AG10803 (cell line): ENCODE results near the gene ASPDH.

Experiments used
- DNase-seq: peaks from one replicate; pipeline ENCODE4 v3.0.0; 2010; ENCODE audit warnings: low read depth
- H3K4me3 ChIP-seq: 2 replicates; pipeline ENCODE4 v1.5.1; 2011; ENCODE audit warnings: mild to moderate bottlenecking, low read length, control low read depth
- TF ChIP-seq, protein P1 (sequence below): conservative IDR thresholded peaks from 2 replicates; pipeline ENCODE4 v1.5.1; 2011; ENCODE audit warnings: mild to moderate bottlenecking, low read length, control low read depth, inconsistent platforms

ASPDH gene

DNA sequence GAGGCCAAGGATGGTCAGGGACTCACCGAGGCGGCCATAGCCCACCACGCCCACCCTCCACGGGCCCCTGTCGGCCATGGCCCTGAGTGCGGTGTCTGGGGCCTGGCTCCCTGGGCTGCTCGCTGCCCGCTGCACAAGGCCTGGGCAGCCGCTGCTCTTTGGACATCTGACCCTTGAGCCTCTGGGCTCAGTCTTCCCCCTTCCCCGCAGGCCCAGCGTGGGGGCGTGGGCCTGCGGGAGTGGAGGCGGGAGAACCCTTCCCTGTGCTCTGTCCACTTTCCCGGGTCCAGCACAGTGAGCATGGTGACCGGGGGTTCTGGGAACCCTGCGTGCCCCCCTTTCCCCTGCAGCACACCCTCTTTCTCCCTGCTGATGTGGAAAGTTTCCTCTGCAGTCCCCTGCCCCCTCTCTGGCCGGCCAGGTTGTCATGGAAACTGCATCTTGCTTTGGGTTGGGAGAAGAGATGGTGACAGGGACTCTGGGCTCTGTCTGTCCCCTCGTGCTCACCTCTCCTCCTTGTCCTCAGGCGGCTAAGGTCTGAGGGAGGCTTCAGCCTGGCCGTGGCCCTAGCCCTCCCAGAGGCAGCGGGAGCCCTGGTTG is at the start of gene ASPDH:
TSS of gene ASPDH (minus strand) at position 168 of the 600 bp plus-strand sequence. CDS start at position 78, 90 bp downstream.
- DNase-seq: no peak
- no peak within 1 kb of the TSS for H3K4me3 ChIP-seq
- TF ChIP-seq, protein P1, sequence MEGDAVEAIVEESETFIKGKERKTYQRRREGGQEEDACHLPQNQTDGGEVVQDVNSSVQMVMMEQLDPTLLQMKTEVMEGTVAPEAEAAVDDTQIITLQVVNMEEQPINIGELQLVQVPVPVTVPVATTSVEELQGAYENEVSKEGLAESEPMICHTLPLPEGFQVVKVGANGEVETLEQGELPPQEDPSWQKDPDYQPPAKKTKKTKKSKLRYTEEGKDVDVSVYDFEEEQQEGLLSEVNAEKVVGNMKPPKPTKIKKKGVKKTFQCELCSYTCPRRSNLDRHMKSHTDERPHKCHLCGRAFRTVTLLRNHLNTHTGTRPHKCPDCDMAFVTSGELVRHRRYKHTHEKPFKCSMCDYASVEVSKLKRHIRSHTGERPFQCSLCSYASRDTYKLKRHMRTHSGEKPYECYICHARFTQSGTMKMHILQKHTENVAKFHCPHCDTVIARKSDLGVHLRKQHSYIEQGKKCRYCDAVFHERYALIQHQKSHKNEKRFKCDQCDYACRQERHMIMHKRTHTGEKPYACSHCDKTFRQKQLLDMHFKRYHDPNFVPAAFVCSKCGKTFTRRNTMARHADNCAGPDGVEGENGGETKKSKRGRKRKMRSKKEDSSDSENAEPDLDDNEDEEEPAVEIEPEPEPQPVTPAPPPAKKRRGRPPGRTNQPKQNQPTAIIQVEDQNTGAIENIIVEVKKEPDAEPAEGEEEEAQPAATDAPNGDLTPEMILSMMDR: no peak

DNA sequence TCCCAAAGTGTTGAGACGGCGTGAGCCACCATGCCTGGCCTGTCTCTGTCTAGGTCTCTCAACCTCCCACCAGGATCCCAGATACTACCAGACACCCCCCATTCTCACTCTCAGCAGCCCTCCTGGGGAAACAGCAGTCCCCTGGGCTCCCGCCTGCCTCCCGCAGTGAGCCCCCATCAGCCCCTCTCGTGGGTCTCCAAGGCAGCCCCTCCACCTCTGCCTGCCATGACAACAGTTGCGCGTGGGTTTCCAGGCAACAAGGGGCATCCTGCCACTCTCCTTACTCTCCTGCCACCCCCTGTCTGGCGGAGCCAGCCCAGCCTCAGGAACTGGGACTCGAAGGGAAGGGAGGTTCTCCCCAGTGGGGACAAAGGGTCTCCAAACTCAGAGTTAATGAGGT is 49.3 kb upstream of the ASPDH start:
- H3K4me3 ChIP-seq: no peak overlapping the region
- TF ChIP-seq, protein P1: no peak
- no peak for DNase-seq

DNA sequence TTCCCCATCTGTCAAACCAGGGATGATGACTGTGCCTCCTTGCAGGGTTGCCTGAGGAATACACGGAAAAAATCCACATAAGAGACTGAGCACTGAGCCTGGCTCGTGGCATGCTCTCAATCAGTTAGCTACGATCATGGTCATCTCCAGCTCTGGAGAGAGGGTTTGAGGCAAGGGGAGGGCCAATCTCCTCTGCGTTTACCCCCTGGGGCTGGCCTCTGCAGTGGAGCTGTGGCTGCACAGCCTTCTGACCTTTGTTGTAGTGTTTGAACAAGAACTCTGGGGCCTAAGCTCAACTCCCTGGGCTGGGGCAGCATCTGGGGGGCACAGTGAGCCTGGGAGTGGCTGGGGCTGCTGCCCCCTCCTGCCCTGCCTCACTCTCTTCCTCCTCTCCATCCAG is 48.6 kb upstream of the ASPDH start:
- DNase-seq: no peak
- TF ChIP-seq, protein P1: no peak
- H3K4me3 ChIP-seq: no peak overlapping the region

DNA sequence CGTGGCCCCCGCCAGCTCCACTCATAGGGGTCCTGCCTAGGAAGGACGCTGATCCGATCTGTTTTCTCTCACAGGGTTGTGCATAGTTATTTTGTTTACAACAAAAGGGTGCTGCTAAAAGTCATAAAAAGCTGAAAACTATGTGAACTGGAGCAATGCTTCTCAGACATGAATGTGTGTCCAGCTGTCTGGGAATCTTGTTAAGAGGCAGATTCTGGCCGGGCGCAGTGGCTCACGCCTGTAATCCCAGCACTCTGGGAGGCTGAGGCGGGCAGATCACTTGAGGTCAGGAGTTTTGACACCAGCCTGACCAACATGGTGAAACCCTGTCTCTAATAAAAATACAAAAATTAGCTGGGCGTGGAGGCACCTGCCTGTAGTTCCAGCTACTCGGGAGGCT is 45.9 kb upstream of the ASPDH start:
- H3K4me3 ChIP-seq: no peak overlapping the region
- no peak for DNase-seq
- TF ChIP-seq, protein P1: no peak

DNA sequence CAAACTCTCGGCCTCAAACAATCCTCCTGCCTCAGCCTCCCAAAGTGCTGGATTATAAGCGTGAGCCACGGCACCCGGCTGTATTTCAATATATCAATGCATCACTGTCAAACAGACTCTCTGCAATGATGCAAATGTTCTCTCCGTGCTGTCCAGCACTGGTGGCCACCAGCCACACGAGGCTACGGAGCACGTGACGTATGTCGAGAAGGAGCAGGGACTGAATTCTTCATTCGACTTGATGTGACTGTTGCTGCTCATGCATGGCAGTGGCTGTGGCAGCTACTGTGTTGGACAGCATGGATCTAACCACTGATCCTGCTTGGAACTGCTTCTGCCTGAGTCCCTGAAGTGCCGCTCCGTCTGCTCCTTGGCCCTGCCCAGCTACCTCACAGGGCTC is 44.7 kb upstream of the ASPDH start:
- no peak for DNase-seq
- TF ChIP-seq, protein P1: no peak
- no peak overlapping the region for H3K4me3 ChIP-seq

DNA sequence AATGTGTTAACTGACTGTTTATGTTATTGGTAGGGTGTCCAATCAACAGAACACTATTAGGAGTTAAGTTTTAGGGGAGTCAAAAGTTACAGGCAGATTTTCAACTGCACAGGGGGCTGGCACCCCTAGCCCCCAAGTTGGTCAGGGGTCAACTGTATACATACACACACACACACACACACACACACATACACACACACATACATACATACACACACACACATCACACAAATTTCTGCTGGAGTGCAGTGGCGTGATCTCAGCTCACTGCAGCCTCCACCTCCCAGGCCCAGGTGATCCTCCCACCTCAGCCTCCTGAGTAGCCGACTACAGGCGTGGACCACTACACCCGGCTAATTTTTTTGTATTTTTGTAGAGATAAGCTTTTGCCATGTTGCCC is 44.3 kb upstream of the ASPDH start:
- no peak for DNase-seq
- TF ChIP-seq, protein P1: no peak
- H3K4me3 ChIP-seq: no peak overlapping the region

DNA sequence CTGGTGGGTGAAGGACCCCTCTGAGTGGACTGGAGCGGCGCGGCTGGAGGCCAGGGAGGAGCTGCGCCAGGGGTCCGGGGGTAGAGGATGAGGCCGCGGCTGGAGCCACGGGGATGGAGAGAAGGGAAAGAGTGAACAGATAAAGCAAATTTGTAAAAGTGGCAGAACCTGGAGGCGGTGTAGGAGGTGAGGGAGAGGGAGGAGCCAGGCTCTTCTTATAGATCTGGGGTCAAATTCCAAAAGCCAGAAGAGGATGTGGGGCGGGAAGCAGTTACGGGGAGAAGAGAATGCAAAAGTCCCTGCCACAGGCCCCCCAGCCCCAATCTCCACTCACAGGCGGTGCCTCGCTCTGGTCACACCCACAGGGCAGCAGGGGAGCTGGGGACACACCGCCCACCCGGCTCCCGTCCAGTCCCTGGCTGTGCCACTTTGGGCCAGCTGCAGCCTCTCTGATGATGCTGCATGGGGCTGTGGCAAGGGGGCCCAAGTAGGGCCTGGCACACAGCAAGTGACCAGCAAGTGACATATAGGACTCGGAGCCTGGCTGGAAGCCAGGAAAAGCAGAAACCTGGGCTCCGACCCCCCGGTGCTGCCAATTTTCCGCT is 43.4 kb upstream of the ASPDH start:
- TF ChIP-seq, protein P1: no peak

More for the DNA sequence above, 43.4 kb upstream of the ASPDH start:
- H3K4me3 ChIP-seq: no peak overlapping the region
- no peak for DNase-seq
